HG02884 (cell line): ENCODE results near the gene NDUFA11.

Experiments used
- ATAC-seq: cut with Tn5 transposase; IDR thresholded peaks from one replicate; pipeline ENCODE4 v1.9.1; 2021; ENCODE audit warnings: mild to moderate bottlenecking, moderate library complexity; ENCODE audit not compliant: unreplicated experiment

NDUFA11 gene

GRCh38 chr19:5932609-5933262 lies 29.1 kb upstream of the NDUFA11 start:
- ATAC-seq = no peak

- no peak for ATAC-seq
Observed at GRCh38 chr19:5932146-5932545, 28.6 kb upstream of the NDUFA11 start.

DNA sequence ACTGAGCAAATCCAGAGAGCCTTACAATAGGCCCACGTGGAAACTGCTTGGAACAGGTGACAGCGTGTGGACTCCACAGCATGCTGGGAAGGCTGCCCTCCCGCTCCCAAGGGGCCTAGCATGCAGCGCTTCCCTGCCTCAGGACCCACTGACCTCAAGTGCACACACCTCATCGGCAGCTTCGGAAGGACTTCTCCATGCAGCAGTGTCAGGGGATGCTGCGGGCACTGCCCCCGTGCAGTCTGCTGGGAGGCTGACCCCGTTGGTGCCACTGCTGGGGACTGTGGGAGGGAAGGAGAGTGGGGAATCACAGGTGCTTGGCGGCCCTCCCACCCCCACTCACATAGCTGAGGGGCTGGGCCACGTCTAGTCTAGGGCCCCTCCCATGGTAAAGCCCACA lies 27.7 kb upstream of the NDUFA11 start:
- ATAC-seq = no peak

GRCh38 chr19:5929625-5930024 lies 26.0 kb upstream of the NDUFA11 start:
- ATAC-seq = no peak

GRCh38 chr19:5929179-5929578 lies 25.6 kb upstream of the NDUFA11 start:
- no peak for ATAC-seq

DNA sequence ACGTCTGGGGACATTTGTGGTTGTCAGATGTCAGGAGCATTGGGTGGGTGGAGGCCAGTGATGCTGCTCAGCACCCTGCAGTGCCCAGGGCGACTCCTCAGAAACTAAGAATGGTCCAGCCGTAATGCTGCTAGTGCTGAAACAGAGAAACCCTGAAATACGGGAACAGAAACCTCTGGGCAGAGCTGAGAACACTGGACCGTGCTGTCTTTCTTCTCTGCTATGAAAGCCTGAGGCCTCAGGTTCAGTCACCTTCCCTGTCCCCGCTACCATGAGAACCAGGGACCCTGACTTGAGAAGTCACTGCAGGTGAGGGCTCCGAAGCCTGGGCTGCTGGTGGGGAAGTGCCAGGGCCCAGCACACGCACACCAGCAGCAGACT lies 23.8 kb upstream of the NDUFA11 start:
- no peak for ATAC-seq

DNA sequence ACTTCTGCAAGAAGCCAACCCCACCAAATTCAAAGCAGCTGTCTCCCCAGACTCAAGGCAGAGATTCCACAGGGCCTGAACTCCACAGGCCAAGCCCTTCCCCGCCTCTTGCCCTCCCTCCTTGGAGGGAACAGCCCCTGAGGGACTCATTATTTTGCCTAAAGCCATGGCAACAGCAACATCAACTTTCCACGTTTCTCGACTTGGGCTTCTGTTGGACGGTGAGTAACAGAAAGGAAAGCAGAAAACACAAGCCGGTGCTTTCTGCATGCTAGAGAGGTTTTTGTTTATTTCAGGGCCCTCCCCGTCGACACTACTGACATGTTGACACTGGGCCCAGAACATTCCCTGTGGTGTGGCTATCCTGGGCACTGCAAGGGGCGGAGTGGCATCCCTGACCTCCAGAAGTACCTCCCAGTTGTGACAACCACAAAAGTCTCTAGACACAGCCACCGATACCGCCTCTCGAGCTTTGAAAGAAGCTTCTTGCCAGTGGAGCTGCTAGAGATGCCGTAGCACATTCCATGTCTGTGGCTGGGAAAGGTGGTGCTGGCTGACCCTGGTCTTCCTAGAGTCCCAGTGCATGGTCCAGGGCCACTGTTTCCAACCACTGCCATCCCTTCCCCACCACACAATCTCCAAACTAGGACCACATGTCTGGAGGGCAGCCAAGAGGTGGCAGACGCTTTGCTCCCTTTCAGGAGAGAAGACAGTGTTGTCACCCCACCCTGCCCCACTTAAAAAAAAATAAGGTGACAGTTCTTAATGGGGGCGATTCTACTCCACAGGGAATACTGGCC lies 23.3 kb upstream of the NDUFA11 start:
- no peak for ATAC-seq

DNA sequence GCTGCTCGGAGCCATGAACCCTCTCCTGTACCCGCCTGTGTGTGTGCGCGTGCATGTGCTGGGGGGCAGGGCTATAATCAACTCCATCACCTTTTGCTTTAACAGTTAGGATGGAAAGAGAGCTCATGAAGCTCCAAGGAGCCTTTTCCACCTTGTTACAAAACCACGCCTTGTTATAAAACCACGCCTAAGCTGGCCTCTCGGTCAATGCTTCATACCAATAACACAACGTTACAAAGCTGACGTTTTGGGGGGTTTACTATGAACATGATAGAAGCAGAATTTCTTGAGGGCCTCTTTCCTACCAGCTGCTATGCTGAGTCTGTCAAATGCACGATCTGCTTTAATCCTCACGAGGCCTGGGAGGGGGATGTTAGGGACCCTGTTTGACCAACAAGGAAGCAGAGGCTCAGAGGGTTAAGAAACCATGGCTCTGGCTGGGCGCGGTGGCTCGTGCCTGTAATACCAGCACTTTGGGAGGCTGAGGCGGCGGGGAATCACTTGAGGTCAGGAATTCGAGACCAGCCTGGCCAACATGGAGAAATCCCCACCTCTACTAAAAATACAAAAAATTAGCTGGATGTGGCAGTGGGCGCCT lies 22.3 kb upstream of the NDUFA11 start:
- no peak for ATAC-seq

DNA sequence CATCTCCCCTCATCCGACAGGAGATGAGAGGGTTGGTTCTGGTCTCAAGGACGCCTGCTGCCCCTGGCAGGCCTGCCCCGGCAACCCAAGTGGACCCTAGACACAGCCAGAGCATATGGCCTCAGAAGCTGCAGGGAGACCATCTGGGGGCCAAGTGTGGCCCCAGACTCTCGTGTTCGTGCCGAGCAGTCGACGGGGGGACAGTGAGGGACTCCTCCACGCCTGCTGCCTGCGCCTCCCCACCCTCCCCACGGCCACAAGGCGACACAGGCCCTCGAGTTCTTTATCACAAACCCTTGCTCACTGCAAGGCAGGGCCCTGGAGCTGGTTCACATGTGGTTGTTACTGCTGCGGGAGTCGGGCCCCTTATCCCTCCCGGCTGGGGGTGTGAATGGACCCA lies 19.8 kb upstream of the NDUFA11 start:
- ATAC-seq = no peak

GRCh38 chr19:5922161-5922545 lies 18.6 kb upstream of the NDUFA11 start:
- ATAC-seq = no peak

GRCh38 chr19:5921516-5922160 lies 18.0 kb upstream of the NDUFA11 start:
- ATAC-seq = no peak

DNA sequence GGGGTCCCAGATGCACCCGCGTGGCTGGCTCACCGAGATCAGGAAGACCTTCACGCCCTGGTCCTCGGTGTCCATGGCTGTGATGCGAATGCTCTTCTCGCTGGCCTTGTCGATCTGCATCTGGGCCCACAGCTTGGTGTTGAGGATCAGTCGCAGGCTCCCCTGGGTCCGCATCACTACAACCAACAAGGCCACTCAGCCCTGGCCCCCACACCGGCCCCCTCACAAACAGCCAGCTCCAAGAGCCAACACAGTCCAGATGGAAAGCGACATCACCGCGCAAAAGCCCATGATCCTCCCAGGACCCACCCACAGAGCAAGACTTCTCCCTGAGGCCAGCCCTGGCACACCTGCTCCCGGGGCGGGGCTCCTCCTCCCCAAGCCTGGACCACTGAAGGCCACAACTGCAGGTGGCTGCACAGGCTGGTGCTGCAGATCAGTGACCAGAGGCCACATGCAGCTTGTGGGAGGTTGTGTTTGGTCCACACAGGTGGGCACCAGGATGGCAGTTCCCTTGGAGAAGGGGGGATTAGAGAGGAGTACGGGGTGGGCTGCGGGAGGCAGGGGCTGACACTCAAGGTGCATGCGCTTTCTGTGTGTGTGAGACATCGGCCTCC lies 15.0 kb upstream of the NDUFA11 start:
- ATAC-seq = no peak

DNA sequence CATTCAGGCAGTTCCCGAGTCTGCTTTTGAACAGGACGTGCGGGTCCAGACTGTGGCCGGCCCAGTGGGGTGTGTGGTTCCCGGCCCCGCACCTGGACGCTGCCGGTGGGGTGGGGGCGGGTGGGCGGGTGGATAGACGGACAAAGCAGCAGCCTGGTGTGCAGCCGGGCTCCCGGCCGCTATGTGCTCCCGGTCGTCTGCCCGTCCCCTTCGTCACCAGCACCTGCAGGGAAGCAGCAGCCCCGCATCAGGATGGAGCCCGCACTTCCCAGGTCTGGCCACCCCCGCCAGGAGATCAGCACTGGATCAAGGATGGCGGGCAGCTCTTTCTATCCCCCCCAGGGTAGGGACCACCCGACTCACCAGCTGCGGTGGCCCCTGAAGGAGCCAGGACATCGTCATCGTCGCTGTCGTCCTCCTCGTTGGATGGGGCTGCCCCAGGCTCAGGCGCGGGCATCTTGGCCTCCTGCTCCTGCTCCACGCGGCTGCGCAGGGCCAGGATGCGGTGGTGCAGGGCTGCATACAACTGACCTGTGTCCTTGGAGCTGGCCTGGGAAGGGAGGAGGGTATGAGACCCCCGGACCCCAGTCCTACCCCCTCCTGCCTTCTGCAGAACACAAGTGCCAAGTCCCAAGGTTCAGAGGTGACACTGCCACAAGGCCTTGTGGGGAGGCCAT lies 14.0 kb upstream of the NDUFA11 start:
- ATAC-seq = no peak

- ATAC-seq = no peak
Observed at GRCh38 chr19:5916181-5916708, 12.7 kb upstream of the NDUFA11 start.

DNA sequence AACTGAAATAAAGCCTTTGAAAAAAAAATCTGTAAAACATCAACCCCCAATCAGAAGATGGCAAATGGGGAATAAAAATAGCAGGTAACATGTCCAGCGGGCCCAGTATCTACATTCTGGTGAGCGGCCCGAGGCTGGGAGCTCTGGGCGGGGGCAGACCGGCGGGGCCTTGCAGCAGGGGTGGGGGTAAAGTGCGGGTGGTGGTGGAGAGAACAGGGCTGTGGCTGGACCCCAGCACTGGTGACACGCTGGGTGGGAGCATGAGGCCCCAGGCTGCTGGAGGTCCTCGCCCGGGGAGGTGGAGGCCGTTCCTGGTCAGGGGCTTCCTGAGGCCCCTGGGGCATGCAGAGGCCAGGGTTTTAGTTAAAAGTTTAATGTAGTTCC lies 12.2 kb upstream of the NDUFA11 start:
- ATAC-seq = no peak

- no peak for ATAC-seq
Observed at GRCh38 chr19:5914946-5915781, 11.6 kb upstream of the NDUFA11 start.

GRCh38 chr19:5914358-5914774 lies 10.8 kb upstream of the NDUFA11 start:
- no peak for ATAC-seq

- ATAC-seq = no peak
Observed at GRCh38 chr19:5913739-5914357, 10.3 kb upstream of the NDUFA11 start, which contains the start of gene CAPS. Gene CAPS (plus strand): TSS chr19:5914254. CDS start chr19:5914407, 153 bp downstream.

- no peak for ATAC-seq
Observed at GRCh38 chr19:5911366-5911765, 7.8 kb upstream of the NDUFA11 start.
